HCT116 (cell line): ENCODE measurements around the gene HAUS8.

Source experiments
- CEBPB ChIP-seq: IDR thresholded peaks from 2 replicates; pipeline ENCODE4 v1.6.1; 2012; ENCODE audit warnings: low read depth
- EZH2phosphoT487 ChIP-seq: fragments of 200-600 bp; IDR thresholded peaks from 2 replicates; pipeline ENCODE4 v1.6.1; 2018; ENCODE audit warnings: antibody characterized with exemption, borderline replicate concordance
- POLR2A ChIP-seq: IDR thresholded peaks from 2 replicates; pipeline ENCODE4 v1.7.0; 2011; ENCODE audit warnings: borderline replicate concordance; ENCODE audit not compliant: insufficient read depth, insufficient read length; ENCODE audit errors: extremely low read depth
- POLR2AphosphoS5 ChIP-seq: IDR thresholded peaks from 2 replicates; pipeline ENCODE4 v1.6.1; 2011; ENCODE audit warnings: mild to moderate bottlenecking, low read depth, low read length, moderate library complexity
- RAD21 ChIP-seq: IDR thresholded peaks from 2 replicates; pipeline ENCODE4 v1.6.1; 2012; ENCODE audit warnings: low read depth, mild to moderate bottlenecking
- SRF ChIP-seq: IDR thresholded peaks from 2 replicates; pipeline ENCODE4 v1.6.1; 2012; ENCODE audit warnings: low read depth
- YY1 ChIP-seq: IDR thresholded peaks from 2 replicates; pipeline ENCODE4 v1.6.1; 2011; ENCODE audit warnings: low read length, low read depth, moderate library complexity, mild to moderate bottlenecking; ENCODE audit not compliant: insufficient replicate concordance; ENCODE audit errors: extremely low read depth
- ZFX ChIP-seq: fragments of 450-650 bp; IDR thresholded peaks from 2 replicates; pipeline ENCODE4 v1.6.1; 2017
- TF ChIP-seq, protein P1 (sequence below): IDR thresholded peaks from 2 replicates; pipeline ENCODE4 v1.6.1; 2012; ENCODE audit warnings: low read depth
- TF ChIP-seq, protein P2 (sequence below): IDR thresholded peaks from 2 replicates; pipeline ENCODE4 v1.6.1; 2012
- TF ChIP-seq, protein P3 (sequence below), 3 experiments: fragments of 200-600 bp in 1 of 3; sonication (generic) in 1 of 3; IDR thresholded peaks in 2 of 3; conservative IDR thresholded peaks in 1 of 3; 2 replicates each; pipeline ENCODE4 v1.5.1; 2012 to 2017; ENCODE audit warnings: low read depth in 2 of 3, low read length in 2 of 3, antibody characterized with exemption in 1 of 3, borderline replicate concordance in 1 of 3, control low read depth in 1 of 3, mild to moderate bottlenecking in 1 of 3, mixed read lengths in 1 of 3, mixed run types in 1 of 3, moderate library complexity in 1 of 3; ENCODE audit not compliant: insufficient read depth in 1 of 3
- TF ChIP-seq, protein P4 (sequence below): IDR thresholded peaks from 2 replicates; pipeline ENCODE4 v1.6.1; 2012

DNA sequence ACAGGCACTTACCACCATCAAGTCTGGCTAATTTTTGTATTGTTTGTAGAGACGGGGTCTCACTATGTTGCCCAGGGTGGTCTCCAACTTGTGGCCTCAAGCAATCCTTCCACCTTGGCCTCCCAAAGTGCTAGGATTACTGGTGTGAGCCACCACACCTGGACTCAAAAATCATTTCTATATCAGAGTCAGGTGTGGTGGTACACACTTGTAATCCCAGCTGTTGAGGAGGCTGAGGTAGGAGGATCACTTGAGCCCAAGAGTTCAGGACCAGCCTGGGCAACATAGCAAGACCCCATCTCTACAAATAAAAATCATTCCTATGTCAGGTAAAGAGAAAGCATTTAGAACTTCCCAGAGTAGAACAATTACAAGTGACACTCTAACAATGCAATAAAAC is 48.8 kb upstream of the HAUS8 start:
- TF ChIP-seq, protein P1, sequence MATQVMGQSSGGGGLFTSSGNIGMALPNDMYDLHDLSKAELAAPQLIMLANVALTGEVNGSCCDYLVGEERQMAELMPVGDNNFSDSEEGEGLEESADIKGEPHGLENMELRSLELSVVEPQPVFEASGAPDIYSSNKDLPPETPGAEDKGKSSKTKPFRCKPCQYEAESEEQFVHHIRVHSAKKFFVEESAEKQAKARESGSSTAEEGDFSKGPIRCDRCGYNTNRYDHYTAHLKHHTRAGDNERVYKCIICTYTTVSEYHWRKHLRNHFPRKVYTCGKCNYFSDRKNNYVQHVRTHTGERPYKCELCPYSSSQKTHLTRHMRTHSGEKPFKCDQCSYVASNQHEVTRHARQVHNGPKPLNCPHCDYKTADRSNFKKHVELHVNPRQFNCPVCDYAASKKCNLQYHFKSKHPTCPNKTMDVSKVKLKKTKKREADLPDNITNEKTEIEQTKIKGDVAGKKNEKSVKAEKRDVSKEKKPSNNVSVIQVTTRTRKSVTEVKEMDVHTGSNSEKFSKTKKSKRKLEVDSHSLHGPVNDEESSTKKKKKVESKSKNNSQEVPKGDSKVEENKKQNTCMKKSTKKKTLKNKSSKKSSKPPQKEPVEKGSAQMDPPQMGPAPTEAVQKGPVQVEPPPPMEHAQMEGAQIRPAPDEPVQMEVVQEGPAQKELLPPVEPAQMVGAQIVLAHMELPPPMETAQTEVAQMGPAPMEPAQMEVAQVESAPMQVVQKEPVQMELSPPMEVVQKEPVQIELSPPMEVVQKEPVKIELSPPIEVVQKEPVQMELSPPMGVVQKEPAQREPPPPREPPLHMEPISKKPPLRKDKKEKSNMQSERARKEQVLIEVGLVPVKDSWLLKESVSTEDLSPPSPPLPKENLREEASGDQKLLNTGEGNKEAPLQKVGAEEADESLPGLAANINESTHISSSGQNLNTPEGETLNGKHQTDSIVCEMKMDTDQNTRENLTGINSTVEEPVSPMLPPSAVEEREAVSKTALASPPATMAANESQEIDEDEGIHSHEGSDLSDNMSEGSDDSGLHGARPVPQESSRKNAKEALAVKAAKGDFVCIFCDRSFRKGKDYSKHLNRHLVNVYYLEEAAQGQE, result no peak
- TF ChIP-seq, protein P2, sequence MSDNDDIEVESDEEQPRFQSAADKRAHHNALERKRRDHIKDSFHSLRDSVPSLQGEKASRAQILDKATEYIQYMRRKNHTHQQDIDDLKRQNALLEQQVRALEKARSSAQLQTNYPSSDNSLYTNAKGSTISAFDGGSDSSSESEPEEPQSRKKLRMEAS, result no peak
- TF ChIP-seq, protein P3, sequence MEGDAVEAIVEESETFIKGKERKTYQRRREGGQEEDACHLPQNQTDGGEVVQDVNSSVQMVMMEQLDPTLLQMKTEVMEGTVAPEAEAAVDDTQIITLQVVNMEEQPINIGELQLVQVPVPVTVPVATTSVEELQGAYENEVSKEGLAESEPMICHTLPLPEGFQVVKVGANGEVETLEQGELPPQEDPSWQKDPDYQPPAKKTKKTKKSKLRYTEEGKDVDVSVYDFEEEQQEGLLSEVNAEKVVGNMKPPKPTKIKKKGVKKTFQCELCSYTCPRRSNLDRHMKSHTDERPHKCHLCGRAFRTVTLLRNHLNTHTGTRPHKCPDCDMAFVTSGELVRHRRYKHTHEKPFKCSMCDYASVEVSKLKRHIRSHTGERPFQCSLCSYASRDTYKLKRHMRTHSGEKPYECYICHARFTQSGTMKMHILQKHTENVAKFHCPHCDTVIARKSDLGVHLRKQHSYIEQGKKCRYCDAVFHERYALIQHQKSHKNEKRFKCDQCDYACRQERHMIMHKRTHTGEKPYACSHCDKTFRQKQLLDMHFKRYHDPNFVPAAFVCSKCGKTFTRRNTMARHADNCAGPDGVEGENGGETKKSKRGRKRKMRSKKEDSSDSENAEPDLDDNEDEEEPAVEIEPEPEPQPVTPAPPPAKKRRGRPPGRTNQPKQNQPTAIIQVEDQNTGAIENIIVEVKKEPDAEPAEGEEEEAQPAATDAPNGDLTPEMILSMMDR (IDR thresholded peaks at IDR 0.05 in 2 of 3, conservative IDR thresholded peaks at IDR 0.05 in 1 of 3; ENCODE audit: borderline replicate concordance in 1 of 3, insufficient read depth in 1 of 3, low read depth in 2 of 3, low read length in 2 of 3), result no peak
- no peak for TF ChIP-seq CEBPB
- TF ChIP-seq ZFX, result no peak
- TF ChIP-seq POLR2A, result no peak
- no peak for TF ChIP-seq YY1
- TF ChIP-seq SRF, result no peak
- no peak for TF ChIP-seq RAD21
- TF ChIP-seq, protein P4, sequence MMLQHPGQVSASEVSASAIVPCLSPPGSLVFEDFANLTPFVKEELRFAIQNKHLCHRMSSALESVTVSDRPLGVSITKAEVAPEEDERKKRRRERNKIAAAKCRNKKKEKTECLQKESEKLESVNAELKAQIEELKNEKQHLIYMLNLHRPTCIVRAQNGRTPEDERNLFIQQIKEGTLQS, result no peak
- no peak for TF ChIP-seq POLR2AphosphoS5
- TF ChIP-seq EZH2phosphoT487, result no peak
